NCI-H1417 treated with DMSO at 0.1 percent for 48 hours (cell line): ENCODE measurements around the gene CCR7.

Experiments
- DNase-seq: peaks from one replicate; lab custom pipeline; 2025; lab: John Stamatoyannopoulos, UW

Gene CCR7

GRCh38 chr17:40516581-40517285, 48.5 kb downstream of the CCR7 start:
- no peak for DNase-seq

GRCh38 chr17:40515491-40516041, 49.7 kb downstream of the CCR7 start:
- no peak for DNase-seq

DNA sequence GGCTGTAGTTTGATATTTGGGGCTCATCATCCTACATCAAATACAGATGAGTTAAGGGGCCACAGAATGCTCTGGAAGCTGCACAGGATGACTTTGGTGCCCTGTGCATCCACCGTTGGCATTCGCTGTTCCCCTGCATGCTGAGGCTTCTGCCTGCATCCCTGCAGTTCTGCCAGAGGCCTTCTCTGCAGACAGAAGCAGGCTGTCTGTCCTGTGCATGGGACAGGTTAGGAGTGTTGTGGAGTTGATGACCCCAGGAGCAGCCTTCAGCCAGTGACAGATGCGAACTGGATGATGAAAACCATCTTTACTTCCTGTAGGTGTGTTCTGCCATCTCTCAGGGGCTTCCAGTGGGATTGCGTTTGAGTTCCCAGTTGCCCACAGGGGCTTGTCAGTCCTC, 50.3 kb downstream of the CCR7 start:
- DNase-seq, result no peak

- no peak for DNase-seq
Measured at GRCh38 chr17:40514013-40514875, 51.0 kb downstream of the CCR7 start.

- no peak for DNase-seq
Measured at GRCh38 chr17:40511667-40512220, 53.5 kb downstream of the CCR7 start.

DNA sequence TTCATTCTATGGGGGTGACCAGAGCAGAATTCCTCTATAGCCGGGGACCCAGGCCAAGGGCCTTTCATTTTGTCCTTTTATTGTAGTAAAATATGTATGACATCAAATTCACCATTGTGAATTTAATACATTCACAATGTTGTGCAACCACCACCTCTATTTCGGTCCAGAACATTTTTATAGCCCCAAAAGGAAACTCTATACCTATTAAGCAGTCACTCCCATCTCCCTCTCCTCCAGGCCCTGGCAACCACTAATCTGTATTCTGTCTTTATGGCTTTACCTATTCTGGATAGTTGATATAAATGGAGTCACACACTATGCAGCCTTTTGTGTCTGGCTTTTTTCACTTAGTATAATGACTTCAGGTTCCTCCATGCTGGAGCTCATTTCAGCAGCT, 54.1 kb downstream of the CCR7 start:
- no peak for DNase-seq

GRCh38 chr17:40510328-40510648, 55.0 kb downstream of the CCR7 start:
- DNase-seq, result no peak

- no peak for DNase-seq
Measured at GRCh38 chr17:40509626-40510327, 55.5 kb downstream of the CCR7 start.

- DNase-seq, result no peak
Measured at GRCh38 chr17:40506786-40507185, 58.5 kb downstream of the CCR7 start.
